ENCODE results near the gene COLEC12. TPM values are rescaled to one million over a fixed set of nuclear protein-coding genes. Genes with fewer than 3 reads are reported as not detected.

The COLEC12 gene
- total RNA-seq, 1 experiment from 2014 or later: 0.03 TPM

- Histone ChIP-seq H3K9me3 (ENCODE audit: control insufficient read depth, insufficient read depth, low read depth, low read length) (no peaks in the 10 kb centered on the region), H3K27ac (ENCODE audit: low read length) (no peak overlapping the region), H3K4me1 (ENCODE audit: control insufficient read depth, insufficient read depth, low read length) (no peaks in the 10 kb centered on the region), H3K4me3 (ENCODE audit: low read depth in 2 of 2, low read length in 2 of 2) (no peak overlapping the region), H3K36me3 (ENCODE audit: control insufficient read depth, insufficient read depth, low read length) (no peaks in the 10 kb centered on the region), H3K27me3 (ENCODE audit: control insufficient read depth, insufficient read depth, low read length) (no peaks in the 10 kb centered on the region; the same call in 1 of the 2 replicates)
- no peak for TF ChIP-seq CTCF (IDR thresholded peaks at IDR 0.05)
- no peak for TF ChIP-seq POLR2AphosphoS5 (IDR thresholded peaks at IDR 0.05; ENCODE audit: low read depth, low read length)
- no peak for TF ChIP-seq REST (IDR thresholded peaks at IDR 0.05; ENCODE audit: insufficient read depth in 1 of 2, low read depth in 2 of 2, low read length in 1 of 2)
- TF ChIP-seq SIN3A (IDR thresholded peaks at IDR 0.05; ENCODE audit: borderline replicate concordance, insufficient read depth, low read depth, low read length): no peak
- TF ChIP-seq TCF7L2 (IDR thresholded peaks at IDR 0.05; ENCODE audit: low read depth, low read length): no peak
- DNase-seq (ENCODE audit: low read depth, low spot score): no peak
- POLR2A ChIA-PET: no interaction called here
- intact Hi-C loops (cut with micrococcal nuclease; ENCODE audit: unreplicated experiment): no loop called here
- no TSS peak for BruUV-seq (replicated peaks)
- no peak for ATAC-seq
- CTCF ChIA-PET: no interaction called here
- in situ Hi-C loops (cut with HindIII; ENCODE audit: low pct_unique_long_range_greater_than_20kb, low sequenced_read_pairs): no loop called here
These were observed 101.4 kb downstream of the COLEC12 start for GRCh38 chr18:398935-399630.

GRCh38 chr18:396556-396955, 103.9 kb downstream of the COLEC12 start:
- no peak for DNase-seq (ENCODE audit: low read depth, low spot score)
- no peak for TF ChIP-seq POLR2AphosphoS5 (IDR thresholded peaks at IDR 0.05; ENCODE audit: low read depth, low read length)
- TF ChIP-seq TCF7L2 (IDR thresholded peaks at IDR 0.05; ENCODE audit: low read depth, low read length): no peak
- no peak for TF ChIP-seq SIN3A (IDR thresholded peaks at IDR 0.05; ENCODE audit: borderline replicate concordance, insufficient read depth, low read depth, low read length)
- TF ChIP-seq REST (IDR thresholded peaks at IDR 0.05; ENCODE audit: insufficient read depth in 1 of 2, low read depth in 2 of 2, low read length in 1 of 2): no peak
- no peak for TF ChIP-seq CTCF (IDR thresholded peaks at IDR 0.05)
- H3K36me3 ChIP-seq (ENCODE audit: control insufficient read depth, insufficient read depth, low read length): no peaks in the 10 kb centered on the region
- ChIA-PET CTCF (no interaction called here), POLR2A (no interaction called here)
- H3K4me3 ChIP-seq (ENCODE audit: low read depth in 2 of 2, low read length in 2 of 2): no peak overlapping the region
- no TSS peak for BruUV-seq (replicated peaks)
- intact Hi-C loops (cut with micrococcal nuclease; ENCODE audit: unreplicated experiment): no loop called here
- H3K27me3 ChIP-seq (ENCODE audit: control insufficient read depth, insufficient read depth, low read length): peaks cover 2% of the 10 kb centered on the region
- in situ Hi-C loops (cut with HindIII; ENCODE audit: low pct_unique_long_range_greater_than_20kb, low sequenced_read_pairs): no loop called here
- no peaks in the 10 kb centered on the region for H3K9me3 ChIP-seq (ENCODE audit: control insufficient read depth, insufficient read depth, low read depth, low read length)
- no peaks in the 10 kb centered on the region for H3K4me1 ChIP-seq (ENCODE audit: control insufficient read depth, insufficient read depth, low read length)
- no peak overlapping the region for H3K27ac ChIP-seq (ENCODE audit: low read length)
- ATAC-seq: no peak

Data from Panc1 (cell line).